H9 (cell line): ENCODE data around the gene KCNK1. TPM values are rescaled to one million over a fixed set of nuclear protein-coding genes. Genes with fewer than 3 reads are reported as not detected.

Experiments
- DNase-seq: peaks from one replicate; pipeline ENCODE4 v3.0.0-alpha.2; 2017
- H2AFZ ChIP-seq: one replicate; pipeline ENCODE4 v1.6.1; 2013; ENCODE audit warnings: mild to moderate bottlenecking, low read length, control low read depth, moderate library complexity
- H2AK5ac ChIP-seq: 2 replicates; pipeline ENCODE4 v1.6.1; 2013; ENCODE audit warnings: low read length, control low read depth, mixed read lengths; ENCODE audit not compliant: insufficient read length
- H2BK120ac ChIP-seq: one replicate; pipeline ENCODE4 v1.6.1; 2013; ENCODE audit warnings: low read depth, mild to moderate bottlenecking, low read length, control low read depth, inconsistent platforms; ENCODE audit not compliant: poor library complexity, severe bottlenecking
- H2BK12ac ChIP-seq: 2 replicates; pipeline ENCODE4 v1.6.1; 2013; ENCODE audit warnings: low read length, control low read depth, mixed read lengths, low read depth; ENCODE audit not compliant: insufficient read length
- H2BK15ac ChIP-seq: 2 replicates; pipeline ENCODE4 v1.6.1; 2013; ENCODE audit warnings: low read depth, low read length, control low read depth
- H2BK20ac ChIP-seq: one replicate; pipeline ENCODE4 v1.6.1; 2013; ENCODE audit warnings: low read depth, mild to moderate bottlenecking, low read length, control low read depth, inconsistent platforms; ENCODE audit not compliant: poor library complexity, severe bottlenecking
- H2BK5ac ChIP-seq: 2 replicates; pipeline ENCODE4 v1.6.1; 2013; ENCODE audit warnings: low read length, control low read depth, mixed read lengths; ENCODE audit not compliant: insufficient read length
- H3K14ac ChIP-seq: 2 replicates; pipeline ENCODE4 v1.6.1; 2013; ENCODE audit warnings: low read length, control low read depth; ENCODE audit not compliant: insufficient read depth
- H3K18ac ChIP-seq: 2 replicates; pipeline ENCODE4 v1.6.1; 2013; ENCODE audit warnings: low read depth, mild to moderate bottlenecking, mixed read lengths, low read length, control low read depth; ENCODE audit not compliant: insufficient read length
- H3K23ac ChIP-seq: 2 replicates; pipeline ENCODE4 v1.6.1; 2013; ENCODE audit warnings: low read length, control low read depth, mixed read lengths, low read depth; ENCODE audit not compliant: insufficient read length
- H3K23me2 ChIP-seq: 2 replicates; pipeline ENCODE4 v1.6.1; 2013; ENCODE audit warnings: low read depth, mild to moderate bottlenecking, mixed read lengths, low read length, control low read depth; ENCODE audit not compliant: insufficient read length, poor library complexity, severe bottlenecking
- H3K27ac ChIP-seq: 2 replicates; pipeline ENCODE4 v1.5.1; 2013; ENCODE audit warnings: low read length, control low read depth, mixed read lengths, low read depth; ENCODE audit not compliant: insufficient read length
- H3K27me3 ChIP-seq: 2 replicates; pipeline ENCODE4 v1.6.1; 2013; ENCODE audit warnings: low read length, control low read depth, inconsistent platforms; ENCODE audit not compliant: insufficient read depth
- H3K4ac ChIP-seq: 2 replicates; pipeline ENCODE4 v1.6.1; 2013; ENCODE audit warnings: low read depth, mild to moderate bottlenecking, control low read depth, inconsistent platforms, low read length, moderate library complexity
- H3K4me1 ChIP-seq: 2 replicates; pipeline ENCODE4 v1.6.1; 2013; ENCODE audit warnings: low read length, control low read depth, inconsistent platforms; ENCODE audit not compliant: insufficient read depth
- H3K4me2 ChIP-seq: 2 replicates; pipeline ENCODE4 v1.6.1; 2013; ENCODE audit warnings: low read length, control low read depth, mixed read lengths; ENCODE audit not compliant: insufficient read length, insufficient read depth
- H3K56ac ChIP-seq: 2 replicates; pipeline ENCODE4 v1.6.1; 2013; ENCODE audit warnings: low read depth, mild to moderate bottlenecking, mixed read lengths, low read length, control low read depth; ENCODE audit not compliant: insufficient read length
- H3K79me1 ChIP-seq: 2 replicates; pipeline ENCODE4 v1.6.1; 2013; ENCODE audit warnings: low read depth, mild to moderate bottlenecking, moderate library complexity, low read length, control low read depth, inconsistent platforms; ENCODE audit not compliant: insufficient read depth, poor library complexity, severe bottlenecking
- H3K79me2 ChIP-seq: 2 replicates; pipeline ENCODE4 v1.6.1; 2013; ENCODE audit warnings: low read length, control low read depth, inconsistent platforms; ENCODE audit not compliant: insufficient read depth
- H3K9ac ChIP-seq: 2 replicates; pipeline ENCODE4 v1.6.1; 2013; ENCODE audit warnings: low read length, control low read depth, mixed read lengths; ENCODE audit not compliant: insufficient read length; ENCODE audit errors: extremely low read depth
- H3K9me3 ChIP-seq: one replicate; pipeline ENCODE4 v1.6.1; 2013; ENCODE audit warnings: low read depth, low read length, inconsistent platforms; ENCODE audit not compliant: control insufficient read depth
- H3T11ph ChIP-seq: one replicate; pipeline ENCODE4 v1.6.1; 2013; ENCODE audit warnings: mild to moderate bottlenecking, low read length, control low read depth, inconsistent platforms
- H4K20me1 ChIP-seq: one replicate; pipeline ENCODE4 v1.6.1; 2013; ENCODE audit not compliant: control insufficient read depth, insufficient read length, insufficient read depth
- H4K5ac ChIP-seq: 2 replicates; pipeline ENCODE4 v1.6.1; 2013; ENCODE audit warnings: low read depth, mild to moderate bottlenecking, mixed read lengths, low read length, control low read depth; ENCODE audit not compliant: insufficient read length
- H4K8ac ChIP-seq: replicated peaks from 2 replicates; pipeline ENCODE4 v1.6.1; 2013; ENCODE audit warnings: low read length, control low read depth, mixed read lengths, low read depth; ENCODE audit not compliant: insufficient read length
- H4K91ac ChIP-seq: 2 replicates; pipeline ENCODE4 v1.6.1; 2013; ENCODE audit warnings: low read depth, mild to moderate bottlenecking, moderate library complexity, mixed read lengths, low read length, control low read depth; ENCODE audit not compliant: insufficient read length
- H3K27ac Mint-ChIP-seq, 3 experiments: 2 replicates in 2 of 3; 3 replicates in 1 of 3; pipeline ENCODE4 v1.8.0; 2020 to 2021; ENCODE audit warnings: mixed read lengths in 3 of 3, mild to moderate bottlenecking in 1 of 3, moderate library complexity in 1 of 3
- H3K27me3 Mint-ChIP-seq: 2 replicates; pipeline ENCODE4 v1.8.0; 2021; ENCODE audit warnings: low read depth, mild to moderate bottlenecking, moderate library complexity, mixed read lengths
- H3K36me3 Mint-ChIP-seq, 3 experiments: 2 replicates in 2 of 3; 3 replicates in 1 of 3; pipeline ENCODE4 v1.8.0; 2020 to 2021; ENCODE audit warnings: low read depth in 3 of 3, mixed read lengths in 3 of 3; ENCODE audit not compliant: insufficient read depth in 1 of 3
- H3K4me1 Mint-ChIP-seq, 2 experiments: 2 replicates each; pipeline ENCODE4 v1.8.0; 2020; ENCODE audit warnings: mixed read lengths in 2 of 2
- H3K4me3 Mint-ChIP-seq, 2 experiments: 2 replicates in 1 of 2; 3 replicates in 1 of 2; pipeline ENCODE4 v1.8.0; 2020 to 2021; ENCODE audit warnings: mild to moderate bottlenecking in 2 of 2, mixed read lengths in 2 of 2, moderate library complexity in 1 of 2
- H3K9me3 Mint-ChIP-seq, 2 experiments: 2 replicates in 1 of 2; 3 replicates in 1 of 2; pipeline ENCODE4 v1.8.0; 2020; ENCODE audit warnings: mild to moderate bottlenecking in 2 of 2, mixed read lengths in 2 of 2, moderate library complexity in 1 of 2
- WGBS: extraction: QIAGEN DNeasy Blood & Tissue Kit; methylation state at CpG from one replicate; pipeline ENCODE4 v1.1.7; 2013; ENCODE audit warnings: missing lambda C conversion rate, low lambda C conversion rate, mixed read lengths; ENCODE audit not compliant: insufficient read length; ENCODE audit errors: extremely low coverage; 5-methylcytosine and 5-hydroxymethylcytosine counted together
- total RNA-seq: library from RNA; stranded (reverse); gene quantifications from 2 replicates; pipeline ENCODE4 v1.2.1, GENCODE V29; 2021
- TF ChIP-seq, protein P1 (sequence below): fragments of 200-600 bp; sonication (generic); conservative IDR thresholded peaks from 3 replicates; pipeline ENCODE4 v1.8.0; 2021; ENCODE audit warnings: antibody characterized with exemption, mild to moderate bottlenecking

The KCNK1 gene
- total RNA-seq, 1 experiment from 2014 or later = 9.9 TPM

DNA sequence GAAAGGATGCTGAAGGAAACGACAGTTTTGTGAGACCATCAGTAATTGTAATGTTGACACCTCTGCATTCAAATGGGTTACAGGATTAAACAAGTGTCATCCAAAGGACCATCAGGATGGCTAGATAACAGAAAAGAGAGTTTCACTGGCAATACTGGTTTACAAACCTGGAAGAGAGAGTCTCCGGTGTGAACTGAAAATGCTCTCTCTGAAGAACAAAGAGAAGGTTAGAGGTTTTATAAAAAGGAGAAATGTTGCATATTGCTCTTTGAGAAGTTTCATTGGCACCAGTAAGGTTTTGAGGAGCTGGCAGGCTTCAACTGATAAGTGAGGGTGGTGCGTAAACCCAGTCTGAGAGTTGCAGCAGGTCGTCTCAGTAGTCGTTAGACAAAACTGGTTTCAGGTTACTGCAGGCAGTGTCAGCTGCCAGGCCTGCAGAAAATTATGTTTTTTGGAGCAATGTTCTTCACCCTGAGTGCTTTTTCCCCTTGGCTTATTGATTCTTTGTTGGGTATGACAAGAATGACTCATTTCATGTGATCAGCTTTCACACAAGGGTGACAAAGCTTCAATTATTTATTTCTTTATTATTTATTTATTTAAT lies 42.2 kb downstream of the KCNK1 start:
- Histone ChIP-seq H3K18ac (no peak overlapping the region), H4K5ac (no peak overlapping the region), H3T11ph (no peak overlapping the region), H2BK12ac (no peak overlapping the region), H4K20me1 (no peaks in the 10 kb centered on the region), H4K91ac (no peak overlapping the region), H3K4me1 (peaks cover 4% of the 10 kb centered on the region; the same call in 1 of the 2 replicates), H3K14ac (no peak overlapping the region), H3K4me2 (no peak overlapping the region), H2BK120ac (no peak overlapping the region), H3K9me3 (no peaks in the 10 kb centered on the region), H3K79me2 (no peaks in the 10 kb centered on the region), H3K9ac (no peak overlapping the region), H3K23me2 (no peaks in the 10 kb centered on the region), H3K23ac (no peak overlapping the region), H3K27ac (no peak overlapping the region), H2BK5ac (no peak overlapping the region), H3K27me3 (no peaks in the 10 kb centered on the region), H2AK5ac (no peak overlapping the region), H3K56ac (no peak overlapping the region), H2BK20ac (no peak overlapping the region), H4K8ac (no peak overlapping the region), H3K79me1 (no peaks in the 10 kb centered on the region), H2AFZ (no peak overlapping the region), H2BK15ac (no peak overlapping the region), H3K4ac (no peak overlapping the region)
- peaks cover 29 to 40% of the 10 kb centered on the region in 2 experiments for H3K4me1 Mint-ChIP-seq
- H3K9me3 Mint-ChIP-seq = peaks cover 3% of the 10 kb centered on the region in 2 experiments; a peak in 1 of 5 replicates
- no peaks in the 10 kb centered on the region for H3K27me3 Mint-ChIP-seq
- no CpG with 5 or more reads among the region's 5 CpGs for WGBS
- TF ChIP-seq, protein P1, sequence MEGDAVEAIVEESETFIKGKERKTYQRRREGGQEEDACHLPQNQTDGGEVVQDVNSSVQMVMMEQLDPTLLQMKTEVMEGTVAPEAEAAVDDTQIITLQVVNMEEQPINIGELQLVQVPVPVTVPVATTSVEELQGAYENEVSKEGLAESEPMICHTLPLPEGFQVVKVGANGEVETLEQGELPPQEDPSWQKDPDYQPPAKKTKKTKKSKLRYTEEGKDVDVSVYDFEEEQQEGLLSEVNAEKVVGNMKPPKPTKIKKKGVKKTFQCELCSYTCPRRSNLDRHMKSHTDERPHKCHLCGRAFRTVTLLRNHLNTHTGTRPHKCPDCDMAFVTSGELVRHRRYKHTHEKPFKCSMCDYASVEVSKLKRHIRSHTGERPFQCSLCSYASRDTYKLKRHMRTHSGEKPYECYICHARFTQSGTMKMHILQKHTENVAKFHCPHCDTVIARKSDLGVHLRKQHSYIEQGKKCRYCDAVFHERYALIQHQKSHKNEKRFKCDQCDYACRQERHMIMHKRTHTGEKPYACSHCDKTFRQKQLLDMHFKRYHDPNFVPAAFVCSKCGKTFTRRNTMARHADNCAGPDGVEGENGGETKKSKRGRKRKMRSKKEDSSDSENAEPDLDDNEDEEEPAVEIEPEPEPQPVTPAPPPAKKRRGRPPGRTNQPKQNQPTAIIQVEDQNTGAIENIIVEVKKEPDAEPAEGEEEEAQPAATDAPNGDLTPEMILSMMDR = no peak
- no peak overlapping the region for H3K27ac Mint-ChIP-seq
- peaks cover 0 to 6% (median 5%) of the 10 kb centered on the region in 3 experiments; a peak in 5 of 7 replicates for H3K36me3 Mint-ChIP-seq
- no peak for DNase-seq
- no peak overlapping the region for H3K4me3 Mint-ChIP-seq
